OCI-LY3 (cell line): ENCODE data around the gene MAPK8IP1.

Experiments used
- CTCF ChIP-seq: fragments of 200-600, 300-600 bp; sonication (generic); IDR thresholded peaks from 2 replicates; pipeline ENCODE4 v1.5.1; 2014; ENCODE audit warnings: antibody characterized with exemption, low read length, low read depth
- EZH2phosphoT487 ChIP-seq: fragments of 200-600 bp; shearing (Covaris generic); IDR thresholded peaks from 2 replicates; pipeline ENCODE4 v1.6.1; 2018; ENCODE audit warnings: antibody characterized with exemption, mixed run types, low read depth

GRCh38 chr11:45895553-45896259, 10.3 kb downstream of the MAPK8IP1 start:
- TF ChIP-seq CTCF (no peak), EZH2phosphoT487 (no peak)
